Heart left ventricle (tissue), 13 donors: Measurements from ENCODE around the gene ZNF648.

Source experiments
- POLR2A ChIP-seq, 2 donors: fragments of 450-650 bp; IDR thresholded peaks; one replicate each; pipeline ENCODE4 v1.6.1; 2017; ENCODE audit warnings: antibody characterized with exemption in 2 of 2, mild to moderate bottlenecking in 2 of 2, moderate library complexity in 2 of 2
- TF ChIP-seq, protein P1 (sequence below), 12 donors: fragments of 200-600 bp; sonication (generic) in 4 of 12; IDR thresholded peaks; one replicate each; pipeline versions ENCODE4 v1.5.0 to v1.8.0; 2018 to 2022; ENCODE audit warnings: antibody characterized with exemption in 12 of 12, mild to moderate bottlenecking in 5 of 12
- donor health status: ischemic (EF 13 %, LVEDD 7.1; RV severe dilation, severe dysfunction).
- donor health status: DM: no; HTN: yes; CAD: no.
- donor health status: DM: no; HTN: no; CAD: no.
- donor health status: ischemic (EF 25% LVEDD 6.9; RV normal size, moderate dysfunction).
- donor health status: ischemic (EF 25% LVEDD 5.7; RV mildly dilated, moderate dysfunction).
- donor health status: ischemic (EF 35%, LVEDD 5.7; RV mildly dilated, moderate dysfunction).
- donor health status: nonischemic (EF 11% LVEDD 7.7; RV severe dilation, severe dysfunction).
- donor health status: DM: yes; HTN: yes; CAD: no.
- donor health status: PGD.
- donor health status: ischemic (EF 29% LVEDD 5.4; RV normal size, mild dysfunction).
- donor health status: nonischemic (EF 23%, LVEDD 6.1; RV moderate dilation, normal function).

GRCh38 chr1:182095946-182096345 lies 34.4 kb upstream of the ZNF648 start:
- no peak for TF ChIP-seq POLR2A (IDR thresholded peaks at IDR 0.05)
- TF ChIP-seq, protein P1, sequence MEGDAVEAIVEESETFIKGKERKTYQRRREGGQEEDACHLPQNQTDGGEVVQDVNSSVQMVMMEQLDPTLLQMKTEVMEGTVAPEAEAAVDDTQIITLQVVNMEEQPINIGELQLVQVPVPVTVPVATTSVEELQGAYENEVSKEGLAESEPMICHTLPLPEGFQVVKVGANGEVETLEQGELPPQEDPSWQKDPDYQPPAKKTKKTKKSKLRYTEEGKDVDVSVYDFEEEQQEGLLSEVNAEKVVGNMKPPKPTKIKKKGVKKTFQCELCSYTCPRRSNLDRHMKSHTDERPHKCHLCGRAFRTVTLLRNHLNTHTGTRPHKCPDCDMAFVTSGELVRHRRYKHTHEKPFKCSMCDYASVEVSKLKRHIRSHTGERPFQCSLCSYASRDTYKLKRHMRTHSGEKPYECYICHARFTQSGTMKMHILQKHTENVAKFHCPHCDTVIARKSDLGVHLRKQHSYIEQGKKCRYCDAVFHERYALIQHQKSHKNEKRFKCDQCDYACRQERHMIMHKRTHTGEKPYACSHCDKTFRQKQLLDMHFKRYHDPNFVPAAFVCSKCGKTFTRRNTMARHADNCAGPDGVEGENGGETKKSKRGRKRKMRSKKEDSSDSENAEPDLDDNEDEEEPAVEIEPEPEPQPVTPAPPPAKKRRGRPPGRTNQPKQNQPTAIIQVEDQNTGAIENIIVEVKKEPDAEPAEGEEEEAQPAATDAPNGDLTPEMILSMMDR (IDR thresholded peaks at IDR 0.05), result no peak
